GM12872 (cell line): ENCODE data around the gene CCDC28B.

ENCODE experiments used
- TF ChIP-seq, protein P1 (sequence below): IDR thresholded peaks from 3 replicates; pipeline ENCODE4 v1.5.1; 2011; ENCODE audit warnings: low read depth, mild to moderate bottlenecking, low read length, moderate library complexity; ENCODE audit not compliant: insufficient read depth

The CCDC28B gene

DNA sequence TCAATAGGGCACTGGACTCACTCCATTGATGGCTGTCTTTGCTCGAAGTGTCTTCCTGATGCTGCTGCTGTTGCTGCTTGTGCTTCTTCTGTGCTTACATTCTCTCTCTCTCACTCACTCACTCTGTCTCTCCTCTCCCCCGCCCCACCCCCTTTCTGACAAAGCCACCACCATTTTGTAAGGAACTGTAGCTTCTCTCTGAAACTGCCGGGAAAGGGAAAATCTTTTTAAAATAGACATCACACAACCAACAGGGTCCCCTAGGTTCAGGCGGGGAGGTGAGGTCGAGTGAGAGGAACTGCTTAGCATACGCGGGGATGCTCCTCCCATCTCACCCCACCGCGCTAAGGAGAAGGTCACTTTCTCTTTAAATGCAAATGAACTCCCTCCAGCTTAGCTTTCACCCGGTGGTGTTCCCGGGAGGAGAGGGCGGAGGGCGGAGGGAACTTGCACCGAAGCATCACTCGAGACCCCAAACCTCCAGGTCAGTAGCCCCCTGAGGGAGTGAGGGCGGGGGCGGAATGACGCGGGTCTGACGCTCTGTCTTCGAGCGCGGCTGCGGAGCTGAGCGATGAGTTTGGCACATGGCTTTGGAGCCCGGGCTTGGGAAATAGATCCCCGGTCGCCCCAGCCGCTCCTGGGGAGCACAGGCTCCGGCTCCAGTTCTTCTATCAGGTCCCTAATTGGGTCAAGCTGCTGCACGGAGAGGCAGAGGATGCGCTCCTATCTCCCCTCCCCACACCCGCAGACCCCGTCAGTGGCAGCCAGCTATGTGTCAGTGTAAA lies at the start of gene CCDC28B:
Gene CCDC28B, plus strand, starts transcription at position 370 of the 785 bp plus-strand sequence. CDS start 1,341 bp downstream, outside the sequence.
- TF ChIP-seq, protein P1, sequence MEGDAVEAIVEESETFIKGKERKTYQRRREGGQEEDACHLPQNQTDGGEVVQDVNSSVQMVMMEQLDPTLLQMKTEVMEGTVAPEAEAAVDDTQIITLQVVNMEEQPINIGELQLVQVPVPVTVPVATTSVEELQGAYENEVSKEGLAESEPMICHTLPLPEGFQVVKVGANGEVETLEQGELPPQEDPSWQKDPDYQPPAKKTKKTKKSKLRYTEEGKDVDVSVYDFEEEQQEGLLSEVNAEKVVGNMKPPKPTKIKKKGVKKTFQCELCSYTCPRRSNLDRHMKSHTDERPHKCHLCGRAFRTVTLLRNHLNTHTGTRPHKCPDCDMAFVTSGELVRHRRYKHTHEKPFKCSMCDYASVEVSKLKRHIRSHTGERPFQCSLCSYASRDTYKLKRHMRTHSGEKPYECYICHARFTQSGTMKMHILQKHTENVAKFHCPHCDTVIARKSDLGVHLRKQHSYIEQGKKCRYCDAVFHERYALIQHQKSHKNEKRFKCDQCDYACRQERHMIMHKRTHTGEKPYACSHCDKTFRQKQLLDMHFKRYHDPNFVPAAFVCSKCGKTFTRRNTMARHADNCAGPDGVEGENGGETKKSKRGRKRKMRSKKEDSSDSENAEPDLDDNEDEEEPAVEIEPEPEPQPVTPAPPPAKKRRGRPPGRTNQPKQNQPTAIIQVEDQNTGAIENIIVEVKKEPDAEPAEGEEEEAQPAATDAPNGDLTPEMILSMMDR: no peak

DNA sequence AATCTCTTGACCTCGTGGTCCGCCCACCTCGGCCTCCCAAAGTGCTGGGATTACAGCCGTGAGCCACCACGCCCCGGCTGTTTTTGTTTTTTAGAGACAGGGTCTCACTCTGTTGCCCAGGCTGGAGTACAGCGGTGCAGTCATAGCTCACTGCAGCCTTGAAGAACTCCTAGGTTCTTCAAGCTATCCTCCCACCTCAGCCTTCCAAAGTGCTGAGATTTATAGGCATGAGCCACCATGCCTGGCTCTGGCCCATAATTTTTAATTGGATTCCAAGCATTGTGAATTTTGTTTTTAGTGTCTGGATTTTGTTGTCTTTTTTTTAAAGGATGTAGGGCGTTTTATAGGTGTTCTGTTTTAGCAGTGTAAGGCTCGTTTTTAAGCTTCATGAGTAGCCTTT lies 49.5 kb upstream of the CCDC28B start:
- TF ChIP-seq, protein P1: no peak

DNA sequence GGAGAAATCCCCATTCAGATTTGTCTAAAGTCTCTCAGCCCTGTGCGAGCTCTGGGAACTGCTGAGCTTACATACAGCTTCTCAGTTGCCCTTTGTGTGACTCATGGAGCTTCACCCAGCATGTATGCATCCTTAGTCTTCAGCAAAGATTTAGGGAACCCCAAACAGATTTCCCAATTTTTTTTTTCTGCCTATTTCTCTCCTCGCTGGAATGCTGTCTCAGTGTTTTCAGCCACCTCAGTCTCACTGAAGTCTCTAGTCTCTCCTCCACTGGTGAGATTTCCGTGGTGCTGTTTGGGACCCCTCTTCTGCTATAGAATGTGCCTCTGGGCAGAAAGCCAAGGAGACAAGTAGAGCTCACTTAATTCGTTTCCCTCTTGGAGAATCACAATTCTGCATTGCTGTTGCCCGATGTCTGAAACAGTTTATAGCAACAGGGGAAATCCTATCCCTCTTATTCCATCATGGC lies 49.0 kb upstream of the CCDC28B start:
- TF ChIP-seq, protein P1: no peak

DNA sequence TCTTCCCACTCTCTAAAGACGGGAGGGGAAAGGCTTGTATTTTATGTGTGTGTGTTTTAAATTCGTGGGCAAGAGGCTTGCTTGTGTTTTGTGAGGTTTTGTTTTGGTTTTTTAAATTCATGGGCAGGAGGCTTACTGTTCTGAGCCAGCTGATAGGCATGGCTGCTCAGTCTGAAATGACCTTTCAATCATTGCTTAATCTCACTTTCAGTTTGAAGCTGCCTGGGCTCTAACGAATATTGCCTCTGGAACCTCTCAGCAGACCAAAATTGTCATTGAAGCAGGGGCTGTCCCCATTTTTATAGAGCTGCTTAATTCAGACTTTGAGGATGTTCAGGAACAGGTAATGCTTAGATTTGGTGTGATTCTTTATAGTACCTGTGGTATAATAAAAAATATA lies 41.2 kb upstream of the CCDC28B start:
- TF ChIP-seq, protein P1: no peak

DNA sequence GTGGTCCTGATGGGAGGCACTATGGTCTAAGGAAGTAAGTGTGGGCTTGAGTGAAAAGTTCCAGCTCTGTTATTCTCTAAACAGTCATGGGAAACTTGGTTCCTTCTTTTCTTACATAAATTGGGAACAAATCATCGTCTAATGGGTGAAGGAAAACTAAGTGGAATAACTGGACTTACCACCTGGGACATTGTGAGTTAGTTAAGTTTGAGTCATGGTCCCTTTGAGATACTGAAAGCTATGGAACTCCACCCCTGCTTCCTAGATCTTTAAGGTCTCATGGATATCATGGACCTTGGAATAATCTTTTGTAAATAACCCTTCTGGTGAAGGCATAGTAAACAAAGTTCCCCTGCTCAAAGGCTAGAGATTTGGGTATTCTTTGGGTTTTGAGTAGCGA lies 37.0 kb upstream of the CCDC28B start:
- TF ChIP-seq, protein P1: no peak

DNA sequence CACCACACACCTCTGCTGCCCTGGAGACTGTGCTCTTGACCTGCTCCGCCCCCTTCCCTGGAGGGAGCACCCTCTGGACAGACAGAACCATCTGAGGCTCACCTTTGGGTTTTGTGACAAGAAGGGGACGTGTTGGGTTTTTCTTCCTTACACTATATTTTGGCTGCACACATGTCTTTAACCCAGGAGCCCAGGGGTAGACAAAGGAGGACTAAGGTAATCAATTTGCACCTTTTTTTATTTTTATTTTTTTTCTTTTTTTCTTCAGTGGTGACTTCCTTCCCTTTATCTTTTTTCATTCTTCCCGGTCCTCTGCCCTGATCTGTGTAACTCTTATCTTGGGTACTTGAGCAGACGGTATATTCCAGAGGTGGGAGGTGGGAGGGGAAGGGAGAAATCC lies 29.4 kb upstream of the CCDC28B start:
- TF ChIP-seq, protein P1: no peak

DNA sequence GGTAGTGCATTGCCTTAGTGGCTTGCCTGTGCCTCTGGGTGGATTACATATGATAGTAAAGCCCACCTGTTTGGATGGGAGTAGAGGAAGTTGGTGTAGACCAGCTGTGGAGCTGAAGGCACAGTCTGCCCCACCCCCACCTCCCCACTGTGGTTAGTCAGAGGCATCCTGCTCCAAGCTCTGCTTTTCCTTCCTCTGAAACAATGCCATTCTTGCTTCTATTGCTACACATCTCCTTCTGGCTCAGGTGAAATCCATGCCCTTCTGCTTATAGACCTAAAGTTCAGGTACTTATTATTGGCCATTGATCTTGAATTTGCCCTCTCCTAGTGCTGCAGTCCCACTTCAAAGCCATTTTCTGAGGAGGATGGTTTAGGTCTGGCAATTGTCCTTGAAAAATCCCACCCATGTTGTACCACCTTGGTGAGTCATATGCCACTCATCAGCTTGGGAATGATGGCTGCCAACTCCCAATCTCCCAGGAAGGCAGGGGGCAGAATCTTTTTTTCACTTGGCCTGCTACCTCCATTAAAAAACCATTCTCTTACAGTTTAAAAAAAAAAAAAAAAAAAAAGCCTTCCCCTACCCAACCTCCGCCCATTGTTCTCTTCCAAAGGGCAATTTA lies 27.7 kb upstream of the CCDC28B start:
- TF ChIP-seq, protein P1: no peak
